GM12878 (cell line): ENCODE measurements around the gene USP2. TPM values are rescaled to one million over a fixed set of nuclear protein-coding genes. Genes with fewer than 3 reads are reported as not detected.

ENCODE experiments used
- ATAC-seq: fragments of 200-7000 bp; cut with Tn5 transposase; 3 replicates; pipeline ENCODE4 v1.9.1; 2020; ENCODE audit warnings: mild to moderate bottlenecking, moderate library complexity
- BruUV-seq: library from RNA; stranded (reverse); fragments of 400-500 nt; replicated peaks from 2 replicates; lab custom pipeline; 2021; lab: Mats Ljungman, UMichigan
- CTCF ChIA-PET: fragments of 300-600 bp; sonication (Branson Sonifier 250); formaldehyde crosslinking; extraction: SDS; loops from one replicate; lab custom pipeline; 2021; ENCODE audit warnings: inconsistent platforms; lab: Yijun Ruan, JAX
- POLR2A ChIA-PET: fragments of 350-600 bp; formaldehyde crosslinking; extraction: SDS; loops from one replicate; lab custom pipeline; 2021; ENCODE audit warnings: inconsistent platforms; lab: Charles Lee
- RAD21 ChIA-PET: fragments of 300-600 bp; sonication (Branson Sonifier 250); formaldehyde crosslinking; loops from one replicate; lab custom pipeline; 2023; ENCODE audit warnings: antibody characterized with exemption; ENCODE audit not compliant: unreplicated experiment; lab: Charles Lee
- SMC1A ChIA-PET: fragments of 300-600 bp; sonication (Branson Sonifier 250); formaldehyde crosslinking; loops from one replicate; lab custom pipeline; 2023; ENCODE audit not compliant: unreplicated experiment, uncharacterized antibody; lab: Charles Lee
- DNase-seq: peaks from one replicate; pipeline ENCODE4 v3.0.0-alpha.2; 2011; ENCODE audit warnings: low read depth, low spot score
- FAIRE-seq: peaks from 3 replicates; lab custom pipeline; 2011; peaks lifted over from hg19 to GRCh38; lab: Jason Lieb, UNC
- H2AFZ ChIP-seq: 2 replicates; pipeline ENCODE4 v1.6.0; 2011; ENCODE audit warnings: low read depth, low read length, control low read depth; ENCODE audit not compliant: control insufficient read depth
- H3K27ac ChIP-seq: 2 replicates; pipeline ENCODE4 v1.5.1; 2011; ENCODE audit warnings: control low read depth; ENCODE audit not compliant: control insufficient read depth, insufficient read depth
- H3K27me3 ChIP-seq, 2 experiments: replicated peaks in 1 of 2; 2 replicates each; pipeline versions ENCODE4 v1.6.0 to v1.6.1; 2011; ENCODE audit warnings: low read length in 1 of 2; ENCODE audit not compliant: control insufficient read depth in 2 of 2, insufficient read depth in 2 of 2
- H3K36me3 ChIP-seq, 2 experiments: 2 replicates each; pipeline ENCODE4 v1.5.1; 2011; ENCODE audit warnings: low read length in 1 of 2; ENCODE audit not compliant: control insufficient read depth in 2 of 2, insufficient read depth in 2 of 2
- H3K4me1 ChIP-seq: 2 replicates; pipeline ENCODE4 v1.6.1; 2011; ENCODE audit warnings: mild to moderate bottlenecking, low read length, moderate library complexity, mixed read lengths; ENCODE audit not compliant: control insufficient read depth, insufficient read depth
- H3K4me2 ChIP-seq: 2 replicates; pipeline ENCODE4 v1.6.0; 2011; ENCODE audit warnings: control low read depth; ENCODE audit not compliant: control insufficient read depth, insufficient read depth
- H3K4me3 ChIP-seq: fragments of 200-600 bp; sonication (generic); 2 replicates; pipeline ENCODE4 v1.5.1; 2016
- H3K79me2 ChIP-seq: 2 replicates; pipeline ENCODE4 v1.6.0; 2011; ENCODE audit warnings: low read length; ENCODE audit not compliant: control insufficient read depth, insufficient read depth
- H3K9ac ChIP-seq: 2 replicates; pipeline ENCODE4 v1.8.0; 2011; ENCODE audit warnings: low read length, control low read depth, mixed read lengths; ENCODE audit not compliant: control insufficient read depth, insufficient read depth
- H3K9me3 ChIP-seq: replicated peaks from 3 replicates; pipeline ENCODE4 v1.5.1; 2011; ENCODE audit warnings: mild to moderate bottlenecking, low read length; ENCODE audit not compliant: control insufficient read depth, insufficient read depth
- H4K20me1 ChIP-seq: 2 replicates; pipeline ENCODE4 v1.6.0; 2011; ENCODE audit not compliant: control insufficient read depth, insufficient read depth
- BACH1 ChIP-seq: fragments of 450-650 bp; IDR thresholded peaks from 2 replicates; pipeline ENCODE4 v1.6.1; 2017; ENCODE audit warnings: mild to moderate bottlenecking, borderline replicate concordance
- BCL11A ChIP-seq: IDR thresholded peaks from 2 replicates; pipeline ENCODE4 v1.6.1; 2011; ENCODE audit warnings: low read depth, low read length
- CREB1 ChIP-seq: IDR thresholded peaks from 2 replicates; pipeline ENCODE4 v1.6.1; 2012; ENCODE audit warnings: low read depth, mild to moderate bottlenecking, inconsistent platforms
- ETV6 ChIP-seq, 2 experiments: fragments of 450-650 bp in 1 of 2; IDR thresholded peaks in 1 of 2; conservative IDR thresholded peaks in 1 of 2; 2 replicates each; pipeline ENCODE4 v1.6.1; 2014; ENCODE audit warnings: antibody characterized with exemption in 1 of 2, borderline replicate concordance in 1 of 2, low read depth in 1 of 2, mild to moderate bottlenecking in 1 of 2, moderate library complexity in 1 of 2
- GATAD2B ChIP-seq: fragments of 450-650 bp; conservative IDR thresholded peaks from 2 replicates; pipeline ENCODE4 v1.6.1; 2017; ENCODE audit warnings: low read depth, mild to moderate bottlenecking, moderate library complexity
- POLR2AphosphoS5 ChIP-seq: IDR thresholded peaks from 2 replicates; pipeline ENCODE4 v1.6.1; 2011; ENCODE audit warnings: mild to moderate bottlenecking, low read length, inconsistent platforms
- RBBP5 ChIP-seq: fragments of 200-600 bp; sonication (generic); conservative IDR thresholded peaks from 2 replicates; pipeline ENCODE4 v1.6.1; 2016
- SREBF2 ChIP-seq: IDR thresholded peaks from 2 replicates; pipeline ENCODE4 v1.6.1; 2012; ENCODE audit warnings: mild to moderate bottlenecking, low read length
- WGBS: methylation state at CpG from one replicate; pipeline ENCODE4 v1.1.6; 2016; ENCODE audit warnings: low lambda C conversion rate; ENCODE audit not compliant: insufficient replicate concordance, insufficient coverage; ENCODE audit errors: missing lambda C conversion rate; 5-methylcytosine and 5-hydroxymethylcytosine counted together
- in situ Hi-C: fragments of 300-500 bp; cut with MboI; formaldehyde crosslinking; loops from 9 replicates; pipeline ENCODE4 v1.14.3; 2018; ENCODE audit warnings: mixed read lengths
- intact Hi-C: fragments of 100-400 bp; cut with micrococcal nuclease; formaldehyde crosslinking; loops from one replicate; pipeline ENCODE4 v1.14.2; 2022; ENCODE audit not compliant: unreplicated experiment
- polyA plus RNA-seq, 11 experiments: library from polyadenylated mRNA; depleted of rRNA in 4 of 11; unstranded in 6 of 11; stranded (reverse) in 5 of 11; fragments of >200 nt; fragmentation: Nextera tagmentation in 4 of 11; fragmentation: Illumina TruSeq in 1 of 11; extraction: Ambion mirVana in 4 of 11; extraction: Trizol in 1 of 11; gene quantifications; 1 replicate in 1 of 11; 2 replicates in 10 of 11; pipeline versions ENCODE4 v1.2.1 to v1.2.3, GENCODE V29; 2011 to 2016; ENCODE audit warnings: inconsistent platforms in 2 of 11, missing spikeins in 2 of 11, low read depth in 1 of 11
- total RNA-seq, 4 experiments: library from RNA; depleted of rRNA in 3 of 4; stranded (reverse); fragments of >200 nt in 3 of 4; fragmentation: Illumina TruSeq in 1 of 4; extraction: Trizol in 1 of 4; gene quantifications; 2 replicates each; pipeline versions ENCODE4 v1.2.1 to v1.2.3, GENCODE V29; 2013 to 2021

USP2 gene
- total and polyA plus RNA-seq, 10 of the 15 experiments (the other 5 are each of a cell fraction or from before 2014, with no cell fraction given), result 0.03 to 0.13 (median 0.06) TPM; not detected in 4

DNA sequence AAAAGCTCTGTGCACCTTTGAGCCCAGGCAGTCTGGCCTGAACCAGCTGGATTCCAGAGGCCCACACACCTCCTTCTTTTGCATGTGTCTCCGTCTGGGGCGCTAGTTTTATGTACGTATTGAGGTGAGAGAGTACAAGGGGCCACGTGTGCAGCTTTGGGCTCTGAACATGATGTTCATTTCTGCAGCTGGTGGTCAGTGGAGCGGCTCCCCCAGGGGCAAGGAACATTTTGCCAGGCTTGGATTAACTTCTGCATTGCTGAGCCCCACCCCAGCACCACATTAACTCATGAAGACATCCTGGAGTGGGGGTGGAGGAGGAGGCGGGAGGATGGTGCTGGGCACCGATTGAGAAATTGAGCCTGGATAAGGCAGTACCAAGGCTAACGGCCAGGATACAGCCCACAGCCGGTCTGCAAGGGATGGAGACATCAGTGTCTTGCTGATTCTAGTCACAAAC, 13.8 kb downstream of the USP2 start:
- ChIA-PET SMC1A (interaction anchor here (1.5 kb wide), 2 partner anchors 9 to 12 kb away, joined by 3 to 5 read pairs; no protein-coding TSS in a partner anchor), CTCF (interaction anchor here (1.1 to 17.9 kb wide), 4 partner anchors 11 to 107 kb away, joined by 3 to 183 read pairs (median 3); no protein-coding TSS in a partner anchor), POLR2A (interaction anchor here (1.5 kb wide), 1 partner anchor 9 kb away, joined by 5 read pairs; no protein-coding TSS in a partner anchor), RAD21 (interaction anchor here (1.3 to 2.0 kb wide), 2 partner anchors 9 to 12 kb away, joined by 6 to 10 read pairs; no protein-coding TSS in a partner anchor)
- Histone ChIP-seq H3K4me1 (no peaks in the 10 kb centered on the region), H2AFZ (no peak overlapping the region), H3K4me2 (no peak overlapping the region), H3K9me3 (no peaks in the 10 kb centered on the region), H3K79me2 (no peaks in the 10 kb centered on the region), H4K20me1 (no peaks in the 10 kb centered on the region), H3K36me3 (no peaks in the 10 kb centered on the region), H3K27ac (no peak overlapping the region), H3K9ac (no peak overlapping the region), H3K4me3 (no peak overlapping the region), H3K27me3 (peaks cover 4 to 9% of the 10 kb centered on the region in 2 experiments; a peak in 3 of 4 replicates)
- BruUV-seq, result no TSS peak
- FAIRE-seq (no peak), ATAC-seq (no peak), DNase-seq (no peak)
- in situ Hi-C loops (no loop called here), intact Hi-C loops (no loop called here)
- TF ChIP-seq SREBF2 (no peak), POLR2AphosphoS5 (no peak), CREB1 (no peak), ETV6 (conservative IDR thresholded peaks at IDR 0.05 in 1 of 2, IDR thresholded peaks at IDR 0.05 in 1 of 2; ENCODE audit: borderline replicate concordance in 1 of 2, low read depth in 1 of 2) (no peak), GATAD2B (no peak), RBBP5 (no peak), BCL11A (no peak), BACH1 (no peak)
- WGBS, result 32% methylated on average over 9 of the region's 9 CpGs
